Measurements from ENCODE around the gene CENPM.

Gene CENPM

DNA sequence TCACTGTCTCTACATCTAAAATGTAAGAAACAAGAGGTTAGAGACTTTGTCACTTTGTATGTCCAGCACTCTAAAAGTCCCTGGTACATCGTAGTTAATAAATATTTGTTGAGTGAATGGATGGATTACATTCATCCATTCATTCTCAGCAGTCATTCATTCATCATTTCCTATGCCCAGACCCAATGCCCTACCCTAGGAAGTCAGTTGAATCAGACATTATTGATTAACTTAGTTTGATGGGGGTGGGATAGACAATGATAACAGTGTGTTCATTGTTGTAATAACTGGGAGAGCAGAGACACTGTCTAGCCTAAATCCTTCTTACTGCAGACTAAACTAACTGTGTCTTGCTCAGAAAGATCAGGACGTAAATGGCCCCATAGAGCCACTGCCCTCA lies 1.2 kb upstream of the CENPM start:
- TF ChIP-seq, protein P1, sequence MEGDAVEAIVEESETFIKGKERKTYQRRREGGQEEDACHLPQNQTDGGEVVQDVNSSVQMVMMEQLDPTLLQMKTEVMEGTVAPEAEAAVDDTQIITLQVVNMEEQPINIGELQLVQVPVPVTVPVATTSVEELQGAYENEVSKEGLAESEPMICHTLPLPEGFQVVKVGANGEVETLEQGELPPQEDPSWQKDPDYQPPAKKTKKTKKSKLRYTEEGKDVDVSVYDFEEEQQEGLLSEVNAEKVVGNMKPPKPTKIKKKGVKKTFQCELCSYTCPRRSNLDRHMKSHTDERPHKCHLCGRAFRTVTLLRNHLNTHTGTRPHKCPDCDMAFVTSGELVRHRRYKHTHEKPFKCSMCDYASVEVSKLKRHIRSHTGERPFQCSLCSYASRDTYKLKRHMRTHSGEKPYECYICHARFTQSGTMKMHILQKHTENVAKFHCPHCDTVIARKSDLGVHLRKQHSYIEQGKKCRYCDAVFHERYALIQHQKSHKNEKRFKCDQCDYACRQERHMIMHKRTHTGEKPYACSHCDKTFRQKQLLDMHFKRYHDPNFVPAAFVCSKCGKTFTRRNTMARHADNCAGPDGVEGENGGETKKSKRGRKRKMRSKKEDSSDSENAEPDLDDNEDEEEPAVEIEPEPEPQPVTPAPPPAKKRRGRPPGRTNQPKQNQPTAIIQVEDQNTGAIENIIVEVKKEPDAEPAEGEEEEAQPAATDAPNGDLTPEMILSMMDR (IDR thresholded peaks at IDR 0.05; ENCODE audit: extremely low read depth, missing control alignments): no peak

DNA sequence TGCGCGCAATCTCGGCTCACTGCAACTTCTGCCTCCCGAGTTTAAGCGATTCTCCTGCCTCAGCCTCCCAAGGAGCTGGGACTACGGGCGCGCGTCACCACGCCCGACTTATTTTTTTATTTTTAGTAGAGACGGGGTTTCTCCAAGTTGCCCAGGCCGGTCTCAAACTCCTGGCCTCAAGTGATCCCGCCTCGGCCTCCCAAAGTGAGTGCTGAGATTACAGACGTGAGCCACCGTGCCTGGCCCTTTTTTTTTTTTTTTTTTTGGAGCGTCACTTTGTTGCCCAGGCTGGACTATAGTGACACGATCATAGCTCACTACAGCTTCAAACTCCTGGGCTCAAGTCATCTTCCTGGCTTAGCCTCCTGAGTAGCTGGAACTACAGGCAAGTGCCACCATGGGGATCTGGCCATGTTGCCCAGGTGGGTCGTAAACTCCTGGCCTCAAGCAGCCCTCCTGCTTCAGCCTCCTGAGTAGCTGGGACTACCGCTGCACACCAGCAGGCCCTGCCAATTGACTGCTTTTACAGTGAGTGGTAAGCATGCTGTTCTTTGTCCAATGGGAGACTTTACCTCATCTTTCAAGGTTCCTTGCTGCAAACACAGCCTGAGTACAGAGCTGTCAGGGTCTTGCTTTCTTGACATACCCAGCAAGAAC lies 600 bp upstream of the CENPM start:
- DNase-seq (ENCODE audit: low spot score): no peak
- TF ChIP-seq, protein P1 (IDR thresholded peaks at IDR 0.05; ENCODE audit: extremely low read depth, missing control alignments): no peak

More for the DNA sequence above, 1.2 kb upstream of the CENPM start:
- DNase-seq (ENCODE audit: low spot score): no peak

GRCh38 chr22:41943661-41944209 lies 3.2 kb downstream of the CENPM start:
- no peak for DNase-seq (ENCODE audit: low spot score)
- TF ChIP-seq, protein P1 (IDR thresholded peaks at IDR 0.05; ENCODE audit: extremely low read depth, missing control alignments): no peak

DNA sequence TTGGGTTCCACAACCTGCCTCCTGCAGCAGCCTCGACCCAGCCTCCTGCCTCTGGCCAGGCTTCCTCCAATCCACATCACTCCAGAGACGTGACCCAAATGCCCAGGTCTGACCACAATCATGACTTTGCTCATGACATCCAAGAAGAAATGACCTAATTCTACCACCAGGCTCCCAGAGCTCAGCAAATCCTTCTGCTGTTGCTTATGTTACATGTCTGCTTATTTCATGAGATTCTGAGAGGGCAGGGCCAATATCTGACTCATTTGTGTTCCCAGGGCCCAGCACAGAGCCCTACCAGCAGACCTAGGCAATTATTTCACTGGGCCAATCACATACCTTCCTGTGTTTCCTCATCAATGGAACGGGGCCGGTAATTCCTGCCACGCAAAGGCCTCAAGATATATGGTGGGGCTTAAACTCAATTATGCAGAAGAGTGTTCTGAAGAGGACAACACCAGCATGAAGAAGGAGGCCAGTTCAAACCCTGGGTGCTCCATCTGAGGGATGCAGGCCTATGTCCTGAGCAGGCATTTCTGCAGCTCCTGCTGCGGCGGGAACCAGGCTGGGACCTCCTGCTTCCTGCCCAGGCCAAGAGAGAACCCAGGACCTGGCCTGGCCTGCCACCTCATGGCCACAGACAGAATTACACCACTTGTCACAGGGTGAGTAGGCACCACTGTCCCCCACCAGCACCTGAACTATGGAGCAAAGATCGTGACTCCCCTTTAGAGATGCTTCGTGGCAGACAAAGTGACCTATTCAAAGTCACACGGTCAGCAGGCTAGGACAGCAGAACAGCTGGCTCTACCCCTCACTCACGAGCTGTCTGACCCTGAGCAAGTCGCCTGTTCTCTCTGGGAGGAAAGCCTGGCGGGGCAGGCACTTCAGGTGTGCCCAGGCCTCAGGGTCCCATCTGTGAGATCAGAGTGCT lies 5.9 kb downstream of the CENPM start:
- DNase-seq (ENCODE audit: low spot score): peak; percentile 67
- TF ChIP-seq, protein P1 (IDR thresholded peaks at IDR 0.05; ENCODE audit: extremely low read depth, missing control alignments): peak; percentile 90

DNA sequence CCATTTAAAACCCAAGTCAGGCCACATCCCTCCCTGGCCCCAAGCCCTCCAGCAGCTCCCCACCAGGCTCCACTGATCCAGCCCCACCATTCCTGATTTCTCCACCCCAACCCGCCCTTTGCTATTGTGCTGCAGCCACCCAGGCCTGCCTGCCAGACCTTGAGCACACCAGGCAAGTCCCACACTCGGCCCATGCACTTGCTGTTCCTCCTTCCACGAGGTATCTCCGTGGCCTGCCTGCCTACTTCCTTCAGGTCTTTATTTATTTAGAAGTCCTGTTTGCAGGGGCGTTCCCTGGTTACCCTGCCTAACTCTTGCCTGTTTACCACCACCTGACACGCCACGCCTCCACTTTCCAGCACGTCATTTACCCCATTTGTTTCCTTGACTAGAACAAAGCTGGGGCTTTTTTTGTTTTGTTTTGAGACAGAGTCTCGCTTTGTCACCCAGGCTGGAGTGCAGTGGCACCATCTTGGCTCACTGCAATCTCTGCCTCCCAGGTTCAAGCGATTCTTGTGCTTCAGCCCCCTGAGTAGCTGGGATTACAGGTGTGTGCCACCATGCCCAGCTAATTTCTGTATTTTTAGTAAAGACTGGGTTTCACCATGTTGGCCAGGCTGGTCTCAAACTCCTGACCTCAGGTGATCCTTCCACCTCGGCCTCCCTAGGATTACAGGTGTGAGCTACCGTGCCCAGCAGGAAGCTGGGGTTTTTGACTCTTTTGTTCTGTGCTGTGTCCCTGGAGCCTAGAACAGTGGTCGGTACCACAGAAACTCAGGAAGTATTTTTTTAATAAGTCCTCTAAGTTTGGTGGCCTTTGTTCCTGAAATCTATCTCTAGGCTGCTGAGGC lies 6.7 kb downstream of the CENPM start:
- peak; percentile 81 for DNase-seq (ENCODE audit: low spot score)
- TF ChIP-seq, protein P1 (IDR thresholded peaks at IDR 0.05; ENCODE audit: extremely low read depth, missing control alignments): no peak

- DNase-seq (ENCODE audit: low spot score): no peak
- TF ChIP-seq, protein P1 (IDR thresholded peaks at IDR 0.05; ENCODE audit: extremely low read depth, missing control alignments): no peak
These were observed 10.1 kb downstream of the CENPM start for GRCh38 chr22:41936894-41937169.
